Measurements from ENCODE around the gene TASOR2. TPM values are rescaled to one million over a fixed set of nuclear protein-coding genes. Genes with fewer than 3 reads are reported as not detected.

Gene TASOR2
- total RNA-seq, 1 donor from 2014 or later, result 65.3 TPM

Other genes with a start within 250 kb of the TASOR2 start
- gene CALML5, start 185.3 kb upstream of the TASOR2 start, total RNA-seq, result not detected in 2 replicates
- not detected in 2 replicates for gene CALML3, start 159.9 kb upstream of the TASOR2 start, total RNA-seq
- gene ASB13, start 18.2 kb upstream of the TASOR2 start, total RNA-seq, result 6.6 and 13.1 TPM in 2 replicates
- 585 and 650 TPM in 2 replicates for gene GDI2, start 128.6 kb downstream of the TASOR2 start, total RNA-seq
- gene ANKRD16, start 205.1 kb downstream of the TASOR2 start, total RNA-seq, result 5.9 and 7.1 TPM in 2 replicates
- gene FBH1, start 205.4 kb downstream of the TASOR2 start, total RNA-seq, result 80.9 and 124 TPM in 2 replicates